Hypothalamus (tissue), 51 donors: ENCODE measurements around the gene NRDE2.
"Not testable (repeated sequence)": the region's sequence is repeated elsewhere in the genome, so short reads cannot be mapped to it uniquely, and the experiment has no call there.

Experiments used
- DNase-seq, 51 donors: peaks; one replicate each; lab custom pipeline; 2025; lab: John Stamatoyannopoulos, UW

The NRDE2 gene

DNA sequence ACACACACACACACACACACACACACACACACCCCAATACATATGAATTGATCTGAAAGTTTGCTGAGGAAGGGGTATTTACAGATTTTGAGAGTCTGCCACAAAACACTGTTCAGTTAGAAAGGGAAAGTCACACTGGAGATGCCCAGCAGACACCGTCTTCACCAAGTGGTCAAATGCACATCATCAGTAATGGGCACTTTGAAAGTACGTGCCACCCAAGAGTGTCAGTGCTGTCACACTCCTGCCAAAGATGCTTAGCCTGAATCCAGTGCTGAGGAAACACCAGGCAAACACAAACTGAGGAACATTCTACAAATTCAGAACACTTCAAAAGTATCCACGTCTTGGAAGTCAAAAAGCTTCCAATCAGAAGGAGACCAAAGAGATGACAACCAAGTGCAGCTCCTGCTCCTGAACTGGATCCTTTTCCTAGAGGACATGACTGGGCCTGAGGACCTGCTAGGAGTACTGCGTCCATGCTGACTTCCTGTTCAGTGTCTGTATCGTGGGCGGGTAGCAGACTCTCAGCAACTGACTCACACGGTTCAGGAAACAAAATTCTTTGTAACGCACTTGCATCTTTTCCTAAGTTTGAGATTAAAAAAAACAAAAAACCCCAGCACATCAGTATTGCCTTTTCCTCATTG lies 56.8 kb downstream of the NRDE2 start:
- peak in 1 of 51 donors; percentile 30 for DNase-seq

GRCh38 chr14:90274019-90274418 lies 57.7 kb downstream of the NRDE2 start:
- no peak for DNase-seq

GRCh38 chr14:90273532-90273931 lies 58.2 kb downstream of the NRDE2 start:
- peak in 8 of 51 donors; percentile 19 to 39 (median 26) for DNase-seq

DNA sequence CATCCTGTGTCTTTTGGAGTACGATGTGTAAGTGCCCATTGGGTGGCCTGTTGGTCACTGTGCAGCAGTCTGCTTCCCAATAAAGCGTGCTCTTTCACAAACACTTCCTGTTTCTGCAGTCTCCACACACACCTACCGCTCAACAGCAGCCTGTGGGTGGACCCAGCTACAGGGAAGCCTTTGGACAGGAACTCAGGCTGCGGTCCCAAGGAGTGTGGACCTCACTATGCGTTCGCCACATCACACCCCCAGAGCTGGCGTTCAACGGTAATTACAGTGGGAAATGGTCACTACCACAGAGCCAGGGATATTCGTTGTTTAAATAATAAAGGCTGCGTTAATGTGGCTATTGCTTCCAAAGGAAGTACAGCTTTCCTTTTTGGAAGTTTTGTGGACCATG lies 59.2 kb downstream of the NRDE2 start:
- no peak for DNase-seq

- DNase-seq, result no peak
These were observed 63.3 kb downstream of the NRDE2 start for GRCh38 chr14:90268420-90268819.

GRCh38 chr14:90266441-90267154 lies 65.1 kb downstream of the NRDE2 start:
- no peak for DNase-seq

GRCh38 chr14:90263748-90264449 lies 67.8 kb downstream of the NRDE2 start:
- DNase-seq, result no peak

GRCh38 chr14:90256354-90257131 lies 75.2 kb downstream of the NRDE2 start, which contains the start of gene PSMC1:
Gene PSMC1 (plus strand): TSS chr14:90256553. CDS start chr14:90256598, 45 bp downstream.
- DNase-seq, result peak; percentile 33 to 93 (median 83)

- DNase-seq, result no peak
These were observed 75.9 kb downstream of the NRDE2 start for GRCh38 chr14:90255871-90256270.

DNA sequence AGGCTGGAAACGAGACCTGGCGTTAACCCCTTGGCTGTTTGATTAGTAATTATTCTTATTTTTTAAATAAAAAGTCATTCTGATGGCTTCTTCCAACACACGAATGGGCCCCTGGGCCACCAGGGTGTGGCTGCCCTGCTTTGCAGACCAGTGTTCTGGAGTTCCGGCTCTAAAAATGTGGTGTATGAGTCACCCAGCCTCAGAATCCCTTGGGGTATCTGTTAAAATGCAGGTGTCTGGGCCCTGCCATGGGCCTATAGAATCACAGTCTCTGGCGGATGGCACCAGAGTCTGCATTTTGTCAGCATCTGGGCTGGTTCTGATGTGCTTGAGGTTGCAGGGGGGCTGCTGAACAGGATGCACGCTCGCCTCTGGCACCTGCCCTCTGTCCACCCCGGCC lies 77.9 kb downstream of the NRDE2 start:
- no peak for DNase-seq

- no peak for DNase-seq
These were observed 83.1 kb downstream of the NRDE2 start for GRCh38 chr14:90248594-90248993.

DNA sequence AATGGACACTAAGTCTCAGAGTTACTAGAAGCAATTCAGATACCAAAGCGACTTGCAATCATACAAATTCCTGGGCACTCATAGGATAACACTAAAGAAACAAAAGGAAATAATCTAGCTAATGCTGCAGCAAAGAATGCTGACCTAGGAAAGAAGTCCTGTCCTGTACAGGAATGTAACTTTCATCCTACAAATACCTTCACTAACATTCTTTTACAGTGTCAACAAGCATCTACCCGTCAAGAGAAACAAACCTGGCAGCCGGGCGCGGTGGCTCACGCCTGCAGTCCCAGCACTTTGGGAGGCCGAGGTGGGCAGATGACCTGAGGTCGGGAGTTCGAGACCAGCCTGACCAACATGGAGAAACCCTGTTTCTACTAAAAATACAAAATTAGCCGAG lies 84.3 kb downstream of the NRDE2 start:
- DNase-seq, result not testable (repeated sequence)

GRCh38 chr14:90246936-90247335 lies 84.8 kb downstream of the NRDE2 start:
- no peak for DNase-seq

- no peak for DNase-seq
These were observed 89.3 kb downstream of the NRDE2 start for GRCh38 chr14:90242444-90242843.

DNA sequence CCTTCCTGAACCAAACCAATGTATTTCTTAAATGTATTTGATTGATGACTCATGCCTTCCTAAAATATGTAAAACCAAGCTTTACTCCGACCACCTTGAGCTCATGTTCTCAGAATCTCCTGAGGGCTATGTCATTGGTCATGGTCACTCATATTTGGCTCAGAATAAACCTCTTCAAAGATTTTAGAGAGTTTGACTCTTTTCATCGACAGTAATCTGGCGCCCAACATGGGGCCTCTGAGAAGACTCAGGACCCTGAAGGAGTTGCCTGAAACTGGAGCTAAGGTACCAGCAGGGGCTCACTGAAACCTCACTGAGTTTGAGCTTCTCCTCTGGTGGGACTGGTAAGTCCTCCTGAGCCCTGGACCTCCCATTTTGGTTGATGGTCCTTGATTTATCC lies 92.6 kb downstream of the NRDE2 start:
- no peak for DNase-seq

DNA sequence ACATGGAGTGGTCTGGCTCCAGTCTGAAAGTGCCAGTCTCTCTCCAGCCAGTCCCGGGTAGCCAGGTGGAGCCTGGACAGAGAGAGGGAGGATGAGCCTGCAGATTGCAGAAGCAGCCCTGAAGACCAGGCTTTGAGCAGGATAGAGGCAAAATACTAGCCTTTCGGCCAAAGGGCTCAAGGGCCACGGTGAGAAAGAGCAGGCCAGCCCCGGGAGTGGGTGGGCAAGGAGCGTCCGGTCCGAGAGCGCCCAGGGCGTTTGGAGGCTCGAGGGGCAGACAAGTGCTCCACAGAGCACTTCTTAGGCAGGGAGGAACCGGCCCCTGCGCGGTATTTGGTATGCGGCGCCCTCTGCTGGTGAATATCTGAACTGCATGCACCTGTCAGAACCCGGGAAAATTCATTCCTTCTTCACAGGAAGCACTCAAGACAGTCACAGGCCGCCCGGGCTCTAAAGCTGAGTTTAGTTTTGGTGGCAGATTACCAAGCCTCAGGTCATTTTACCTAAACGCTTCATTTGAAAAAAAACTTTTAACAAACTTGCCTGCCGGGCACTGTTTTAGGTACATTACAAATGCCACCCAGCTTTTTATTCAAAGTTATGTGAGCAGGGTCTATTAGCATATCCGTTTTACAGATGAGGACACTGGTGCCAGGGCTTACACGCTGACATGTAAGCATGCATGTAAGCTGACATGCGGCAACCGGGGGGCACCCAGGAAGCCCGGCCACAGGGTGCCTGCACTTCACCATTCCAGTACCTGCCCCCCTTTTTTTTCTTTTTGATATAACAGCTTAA lies 96.4 kb downstream of the NRDE2 start:
- peak in 47 of 51 donors; percentile 0 to 75 (median 33) for DNase-seq

- DNase-seq, result not testable (repeated sequence)
These were observed 101.8 kb downstream of the NRDE2 start for GRCh38 chr14:90229942-90230341.

DNA sequence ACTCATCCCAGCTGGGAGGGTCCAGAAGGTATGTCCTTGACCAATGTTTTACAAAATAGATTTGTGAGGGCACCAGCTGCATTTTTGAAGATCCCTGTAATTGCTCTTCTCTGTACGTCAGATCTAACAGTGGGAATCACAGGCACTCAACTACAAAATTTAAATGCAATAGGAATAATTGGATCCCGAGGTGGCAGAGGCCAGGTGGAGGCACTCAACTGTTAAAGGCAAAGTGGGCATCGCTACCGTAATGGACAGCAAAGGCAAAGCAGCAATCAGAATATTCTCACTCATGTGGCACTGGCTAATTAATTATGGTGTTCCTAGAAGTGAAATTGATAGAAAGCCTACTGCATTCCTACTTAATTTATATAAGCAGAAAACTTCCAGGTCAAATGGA lies 103.3 kb downstream of the NRDE2 start:
- no peak for DNase-seq
